DMS153 treated with DMSO at 0.1 percent for 48 hours (cell line): ENCODE results near the gene GARIN1A.

ENCODE experiments used
- DNase-seq: peaks from one replicate; lab custom pipeline; 2025; ENCODE audit not compliant: unreplicated experiment; lab: John Stamatoyannopoulos, UW

GARIN1A gene

GRCh38 chr7:128710481-128710880 lies 38.4 kb downstream of the GARIN1A start:
- no peak for DNase-seq

- no peak for DNase-seq
Measured at GRCh38 chr7:128713794-128714193, 41.7 kb downstream of the GARIN1A start.

GRCh38 chr7:128714701-128715495 lies 42.8 kb downstream of the GARIN1A start:
- DNase-seq, result no peak

GRCh38 chr7:128718967-128719642 lies 47.0 kb downstream of the GARIN1A start:
- no peak for DNase-seq

- DNase-seq, result no peak
Measured at GRCh38 chr7:128721376-128721775, 49.3 kb downstream of the GARIN1A start.
